Kidney epithelial cell (primary cell): ENCODE data around the gene CDKL5. TPM values are rescaled to one million over a fixed set of nuclear protein-coding genes. Genes with fewer than 3 reads are reported as not detected.
A peak's percentile ranks its signal among the peaks of the same experiment; 100 is the strongest.

ENCODE experiments used
- DNase-seq: peaks from one replicate; pipeline ENCODE4 v3.0.0-alpha.2; 2010; ENCODE audit warnings: low read depth
- H3K27me3 ChIP-seq: 2 replicates; pipeline ENCODE4 v1.6.0; 2011; ENCODE audit warnings: low read length; ENCODE audit not compliant: control insufficient read depth, insufficient read depth
- H3K36me3 ChIP-seq: 2 replicates; pipeline ENCODE4 v1.5.1; 2011; ENCODE audit warnings: low read length; ENCODE audit not compliant: control insufficient read depth, insufficient read depth
- H3K4me3 ChIP-seq: 2 replicates; pipeline ENCODE4 v1.5.1; 2011; ENCODE audit warnings: low read depth, mild to moderate bottlenecking, control low read depth, low read length
- total RNA-seq: library from RNA; depleted of rRNA; stranded (reverse); fragments of >200 nt; gene quantifications from 2 replicates; pipeline ENCODE4 v1.2.3, GENCODE V29; 2015
- TF ChIP-seq, protein P1 (sequence below): IDR thresholded peaks from 2 replicates; pipeline ENCODE4 v1.5.1; 2011; ENCODE audit warnings: mild to moderate bottlenecking, moderate library complexity, low read length, control low read depth, inconsistent platforms; ENCODE audit not compliant: insufficient read depth, poor library complexity, severe bottlenecking

Gene CDKL5
- total RNA-seq, 1 donor from 2014 or later, result 6.9 TPM

DNA sequence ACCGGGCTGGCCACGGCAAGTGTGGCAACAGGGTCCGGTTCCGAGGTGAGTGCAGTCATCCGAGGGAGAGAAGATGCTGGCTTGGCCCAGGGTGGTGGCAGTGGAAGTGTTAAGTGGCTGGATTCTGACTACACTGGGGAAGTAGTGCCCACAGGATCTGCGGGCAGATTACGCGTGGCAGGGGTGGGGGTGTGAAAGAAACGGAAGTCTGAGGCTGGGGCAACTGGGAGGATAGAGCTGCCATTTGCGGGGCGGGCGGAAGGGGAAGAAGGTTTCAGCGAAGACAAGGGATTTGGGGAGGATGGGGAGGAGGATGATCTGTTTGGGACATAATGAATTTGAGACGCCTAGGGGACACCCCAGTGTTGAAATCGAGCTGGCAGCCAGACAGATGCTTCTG is 241.2 kb downstream of the CDKL5 start:
- no peaks in the 10 kb centered on the region for H3K36me3 ChIP-seq
- no peak overlapping the region for H3K4me3 ChIP-seq
- DNase-seq, result no peak
- H3K27me3 ChIP-seq, result no peaks in the 10 kb centered on the region
- TF ChIP-seq, protein P1, sequence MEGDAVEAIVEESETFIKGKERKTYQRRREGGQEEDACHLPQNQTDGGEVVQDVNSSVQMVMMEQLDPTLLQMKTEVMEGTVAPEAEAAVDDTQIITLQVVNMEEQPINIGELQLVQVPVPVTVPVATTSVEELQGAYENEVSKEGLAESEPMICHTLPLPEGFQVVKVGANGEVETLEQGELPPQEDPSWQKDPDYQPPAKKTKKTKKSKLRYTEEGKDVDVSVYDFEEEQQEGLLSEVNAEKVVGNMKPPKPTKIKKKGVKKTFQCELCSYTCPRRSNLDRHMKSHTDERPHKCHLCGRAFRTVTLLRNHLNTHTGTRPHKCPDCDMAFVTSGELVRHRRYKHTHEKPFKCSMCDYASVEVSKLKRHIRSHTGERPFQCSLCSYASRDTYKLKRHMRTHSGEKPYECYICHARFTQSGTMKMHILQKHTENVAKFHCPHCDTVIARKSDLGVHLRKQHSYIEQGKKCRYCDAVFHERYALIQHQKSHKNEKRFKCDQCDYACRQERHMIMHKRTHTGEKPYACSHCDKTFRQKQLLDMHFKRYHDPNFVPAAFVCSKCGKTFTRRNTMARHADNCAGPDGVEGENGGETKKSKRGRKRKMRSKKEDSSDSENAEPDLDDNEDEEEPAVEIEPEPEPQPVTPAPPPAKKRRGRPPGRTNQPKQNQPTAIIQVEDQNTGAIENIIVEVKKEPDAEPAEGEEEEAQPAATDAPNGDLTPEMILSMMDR, result no peak

DNA sequence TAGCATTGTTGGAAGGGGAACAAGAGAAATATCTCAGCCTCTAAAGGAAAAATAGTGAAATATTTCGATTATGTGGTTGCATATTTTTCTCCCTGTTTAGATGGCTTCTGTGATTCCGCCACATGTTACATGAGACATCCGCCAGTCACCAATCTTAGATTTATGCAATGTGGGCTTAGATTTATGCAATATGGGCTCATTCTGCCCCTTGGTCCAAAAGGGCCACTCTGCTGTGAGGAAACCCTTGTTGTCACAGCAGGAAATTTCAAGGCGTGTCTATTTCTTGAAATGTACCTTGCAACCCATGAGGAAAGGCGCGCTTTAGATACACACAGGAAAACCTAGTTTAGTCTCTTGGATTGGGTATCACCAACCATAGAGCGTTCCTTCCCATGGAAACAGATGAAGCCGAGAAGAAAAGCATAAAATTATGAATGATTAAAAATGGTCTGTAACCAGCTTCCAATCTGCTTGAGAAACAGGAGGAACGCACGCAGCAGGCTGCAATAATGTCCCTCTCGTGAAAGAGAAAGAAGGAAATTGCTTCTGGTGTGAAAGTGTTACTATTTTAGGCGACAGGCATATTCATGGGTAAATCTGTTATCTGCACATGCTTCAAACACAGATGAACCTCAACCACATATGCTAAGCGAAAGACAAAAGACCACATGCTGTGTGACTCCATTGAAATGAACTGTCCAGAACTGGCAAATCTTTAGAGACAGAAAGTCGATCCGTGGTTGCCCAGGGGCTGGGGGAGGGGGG is 242.8 kb downstream of the CDKL5 start:
- TF ChIP-seq, protein P1, result no peak
- H3K27me3 ChIP-seq, result no peaks in the 10 kb centered on the region
- DNase-seq, result no peak
- H3K4me3 ChIP-seq, result no peak overlapping the region
- H3K36me3 ChIP-seq, result no peaks in the 10 kb centered on the region

DNA sequence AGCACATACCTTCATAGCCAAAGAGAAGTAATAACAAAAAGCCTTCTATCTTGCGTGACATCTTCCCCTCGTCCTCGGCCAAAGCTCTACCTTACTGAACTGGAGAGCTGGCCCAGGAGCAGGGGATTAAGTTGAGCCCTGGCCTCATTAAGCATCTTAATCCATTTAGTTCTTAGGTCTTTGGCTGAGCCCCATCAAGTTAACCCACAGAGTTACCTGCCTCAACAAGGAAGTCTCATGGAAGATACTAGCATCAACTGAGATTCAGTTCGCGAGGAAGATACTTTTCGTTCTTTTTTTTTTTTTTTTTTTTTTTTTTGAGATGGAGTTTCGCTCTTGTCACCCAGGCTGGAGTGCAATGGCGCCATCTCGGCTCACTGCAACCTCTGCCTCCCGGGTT is 246.6 kb downstream of the CDKL5 start, which contains the start of gene RS1:
TSS of gene RS1 (minus strand) at position 101 of the 400 bp plus-strand sequence. CDS start at position 61, 40 bp downstream.
- no peak for DNase-seq
- no peaks in the 10 kb centered on the region for H3K36me3 ChIP-seq
- H3K4me3 ChIP-seq, result no peak within 1 kb of the TSS
- TF ChIP-seq, protein P1, result no peak
- no peaks in the 10 kb centered on the region for H3K27me3 ChIP-seq

DNA sequence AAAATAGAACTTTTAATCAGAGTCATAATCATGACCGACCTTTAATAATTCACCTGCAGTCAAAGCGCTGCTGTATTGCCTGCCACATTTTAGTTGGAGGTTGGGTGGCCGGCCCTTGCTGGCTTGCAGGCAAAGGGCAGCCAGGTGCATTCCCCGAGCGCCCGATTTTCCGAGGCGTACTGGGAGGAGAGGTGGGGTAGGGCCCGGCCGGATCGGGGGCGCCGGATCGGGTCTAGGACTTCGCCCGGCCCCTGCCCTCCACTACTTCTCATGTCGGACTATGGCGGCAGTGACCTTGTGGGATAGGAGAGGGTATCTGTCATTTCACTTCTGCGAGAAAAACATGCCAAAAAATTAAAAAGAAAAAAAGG is 249.0 kb downstream of the CDKL5 start:
- H3K36me3 ChIP-seq, result no peaks in the 10 kb centered on the region
- no peak for DNase-seq
- H3K4me3 ChIP-seq, result peak overlapping the region; percentile 38
- H3K27me3 ChIP-seq, result no peaks in the 10 kb centered on the region
- TF ChIP-seq, protein P1, result no peak

DNA sequence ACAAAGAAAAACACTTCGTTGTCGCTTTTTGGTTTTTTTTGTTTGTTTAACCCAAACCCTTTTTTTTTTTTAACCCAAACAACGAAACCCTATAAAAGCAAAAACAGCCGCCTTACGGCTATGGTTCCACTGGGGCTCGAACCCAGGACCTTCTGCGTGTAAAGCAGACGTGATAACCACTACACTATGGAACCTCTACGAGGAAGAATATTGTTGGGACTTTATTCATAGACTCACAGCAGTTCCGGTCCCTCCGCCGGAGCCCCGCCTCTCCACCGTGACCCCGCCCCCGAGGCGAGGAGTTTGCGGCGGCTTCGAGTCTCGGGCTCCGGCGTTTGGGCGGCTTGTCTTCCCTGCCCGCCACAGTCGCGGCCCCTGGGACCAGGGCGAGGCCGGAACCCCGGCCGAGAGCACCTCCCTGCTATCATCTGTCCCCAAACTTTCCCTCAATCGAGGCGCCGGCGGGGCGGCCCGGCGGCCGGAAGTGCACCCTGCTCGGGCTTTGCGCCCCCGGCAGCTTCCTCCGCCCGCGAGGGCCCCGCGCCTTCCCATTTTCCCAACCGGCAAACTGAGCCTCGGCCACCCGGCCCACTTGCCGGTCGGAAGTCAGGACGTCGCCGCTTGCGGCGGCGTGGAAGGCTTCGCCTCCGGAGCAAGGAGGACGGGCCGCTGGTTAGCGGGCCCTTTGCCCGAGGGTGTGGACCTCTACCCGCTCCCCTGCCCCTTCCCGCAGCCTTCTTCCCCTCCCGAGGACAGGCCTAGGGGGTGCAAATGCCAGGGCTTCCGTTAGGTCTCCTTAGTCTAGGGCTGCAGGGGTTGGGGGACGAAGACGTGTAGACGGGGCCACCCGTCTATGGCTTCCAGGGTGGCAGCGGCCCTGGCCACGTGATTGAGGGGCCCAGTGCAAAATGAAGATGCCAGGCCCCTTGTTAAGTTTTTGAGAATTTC is 249.7 kb downstream of the CDKL5 start:
- Histone ChIP-seq H3K4me3 (peak overlapping the region; percentile 62), H3K27me3 (no peaks in the 10 kb centered on the region), H3K36me3 (no peaks in the 10 kb centered on the region)
- DNase-seq, result no peak
- TF ChIP-seq, protein P1, result no peak
